ENCODE data around the gene CCL23.

CCL23 gene

GRCh38 chr17:35984140-35984539 lies 33.6 kb downstream of the CCL23 start:
- Histone ChIP-seq H3K27me3 (ENCODE audit: control insufficient read depth in 1 of 2, insufficient read depth in 2 of 2, low read length in 2 of 2) (peaks cover 0 to 4% of the 10 kb centered on the region in 2 donors), H3K4me3 (ENCODE audit: low read length in 2 of 2) (peak overlapping the region in 1 of 2 donors; percentile 22), H3K4me1 (ENCODE audit: control insufficient read depth, insufficient read depth, low read length) (no peaks in the 10 kb centered on the region), H3K27ac (ENCODE audit: low read length) (no peak overlapping the region), H3K9me3 (ENCODE audit: control insufficient read depth in 2 of 2, low read length in 2 of 2) (no peaks in the 10 kb centered on the region), H3K9ac (ENCODE audit: low read length in 2 of 2) (no peak overlapping the region), H3K36me3 (ENCODE audit: control insufficient read depth in 2 of 2, insufficient read depth in 2 of 2, low read length in 2 of 2) (no peaks in the 10 kb centered on the region)

GRCh38 chr17:35982409-35983191 lies 35.2 kb downstream of the CCL23 start:
- H3K27ac ChIP-seq (ENCODE audit: low read length) = no peak overlapping the region
- H3K9ac ChIP-seq (ENCODE audit: low read length in 2 of 2) = no peak overlapping the region
- no peaks in the 10 kb centered on the region for H3K4me1 ChIP-seq (ENCODE audit: control insufficient read depth, insufficient read depth, low read length)
- no peaks in the 10 kb centered on the region for H3K9me3 ChIP-seq (ENCODE audit: control insufficient read depth in 2 of 2, low read length in 2 of 2)
- no peaks in the 10 kb centered on the region for H3K36me3 ChIP-seq (ENCODE audit: control insufficient read depth in 2 of 2, insufficient read depth in 2 of 2, low read length in 2 of 2)
- H3K27me3 ChIP-seq (ENCODE audit: control insufficient read depth in 1 of 2, insufficient read depth in 2 of 2, low read length in 2 of 2) = peaks cover 0 to 6% of the 10 kb centered on the region in 2 donors
- no peak overlapping the region for H3K4me3 ChIP-seq (ENCODE audit: low read length in 2 of 2)

GRCh38 chr17:35981908-35982330 lies 35.9 kb downstream of the CCL23 start:
- Histone ChIP-seq H3K9me3 (ENCODE audit: control insufficient read depth in 2 of 2, low read length in 2 of 2) (no peaks in the 10 kb centered on the region), H3K9ac (ENCODE audit: low read length in 2 of 2) (no peak overlapping the region), H3K4me3 (ENCODE audit: low read length in 2 of 2) (no peak overlapping the region), H3K36me3 (ENCODE audit: control insufficient read depth in 2 of 2, insufficient read depth in 2 of 2, low read length in 2 of 2) (no peaks in the 10 kb centered on the region), H3K4me1 (ENCODE audit: control insufficient read depth, insufficient read depth, low read length) (no peaks in the 10 kb centered on the region), H3K27ac (ENCODE audit: low read length) (no peak overlapping the region), H3K27me3 (ENCODE audit: control insufficient read depth in 1 of 2, insufficient read depth in 2 of 2, low read length in 2 of 2) (peaks cover 0 to 6% of the 10 kb centered on the region in 2 donors)

- Histone ChIP-seq H3K4me3 (ENCODE audit: low read length in 2 of 2) (no peak within 1 kb of the TSS), H3K27me3 (ENCODE audit: control insufficient read depth in 1 of 2, insufficient read depth in 2 of 2, low read length in 2 of 2) (peaks cover 0 to 6% of the 10 kb centered on the region in 2 donors), H3K36me3 (ENCODE audit: control insufficient read depth in 2 of 2, insufficient read depth in 2 of 2, low read length in 2 of 2) (no peaks in the 10 kb centered on the region), H3K9ac (ENCODE audit: low read length in 2 of 2) (no peak within 1 kb of the TSS), H3K9me3 (ENCODE audit: control insufficient read depth in 2 of 2, low read length in 2 of 2) (no peaks in the 10 kb centered on the region), H3K27ac (ENCODE audit: low read length) (no peak within 1 kb of the TSS), H3K4me1 (ENCODE audit: control insufficient read depth, insufficient read depth, low read length) (no peaks in the 10 kb centered on the region)
Measured at GRCh38 chr17:35981246-35981645, 36.5 kb downstream of the CCL23 start, which contains the start of gene CCL16. TSS of gene CCL16 (minus strand) at chr17:35981497. CDS start at chr17:35981420, 77 bp downstream.

- no peaks in the 10 kb centered on the region for H3K36me3 ChIP-seq (ENCODE audit: control insufficient read depth in 2 of 2, insufficient read depth in 2 of 2, low read length in 2 of 2)
- no peak overlapping the region for H3K9ac ChIP-seq (ENCODE audit: low read length in 2 of 2)
- H3K9me3 ChIP-seq (ENCODE audit: control insufficient read depth in 2 of 2, low read length in 2 of 2) = no peaks in the 10 kb centered on the region
- H3K27me3 ChIP-seq (ENCODE audit: control insufficient read depth in 1 of 2, insufficient read depth in 2 of 2, low read length in 2 of 2) = peaks cover 0 to 5% of the 10 kb centered on the region in 2 donors
- H3K27ac ChIP-seq (ENCODE audit: low read length) = no peak overlapping the region
- no peak overlapping the region for H3K4me3 ChIP-seq (ENCODE audit: low read length in 2 of 2)
- no peaks in the 10 kb centered on the region for H3K4me1 ChIP-seq (ENCODE audit: control insufficient read depth, insufficient read depth, low read length)
Measured at GRCh38 chr17:35978346-35978745, 39.4 kb downstream of the CCL23 start.

GRCh38 chr17:35977509-35977908 lies 40.3 kb downstream of the CCL23 start:
- H3K4me3 ChIP-seq (ENCODE audit: low read length in 2 of 2) = no peak overlapping the region
- no peaks in the 10 kb centered on the region for H3K9me3 ChIP-seq (ENCODE audit: control insufficient read depth in 2 of 2, low read length in 2 of 2)
- no peak overlapping the region for H3K9ac ChIP-seq (ENCODE audit: low read length in 2 of 2)
- H3K4me1 ChIP-seq (ENCODE audit: control insufficient read depth, insufficient read depth, low read length) = no peaks in the 10 kb centered on the region
- no peak overlapping the region for H3K27ac ChIP-seq (ENCODE audit: low read length)
- peaks cover 0 to 6% of the 10 kb centered on the region in 2 donors for H3K27me3 ChIP-seq (ENCODE audit: control insufficient read depth in 1 of 2, insufficient read depth in 2 of 2, low read length in 2 of 2)
- no peaks in the 10 kb centered on the region for H3K36me3 ChIP-seq (ENCODE audit: control insufficient read depth in 2 of 2, insufficient read depth in 2 of 2, low read length in 2 of 2)

GRCh38 chr17:35973333-35974260 lies 44.2 kb downstream of the CCL23 start:
- Histone ChIP-seq H3K4me3 (ENCODE audit: low read length in 2 of 2) (no peak overlapping the region), H3K36me3 (ENCODE audit: control insufficient read depth in 2 of 2, insufficient read depth in 2 of 2, low read length in 2 of 2) (no peaks in the 10 kb centered on the region), H3K9me3 (ENCODE audit: control insufficient read depth in 2 of 2, low read length in 2 of 2) (no peaks in the 10 kb centered on the region), H3K9ac (ENCODE audit: low read length in 2 of 2) (no peak overlapping the region), H3K4me1 (ENCODE audit: control insufficient read depth, insufficient read depth, low read length) (no peaks in the 10 kb centered on the region), H3K27me3 (ENCODE audit: control insufficient read depth in 1 of 2, insufficient read depth in 2 of 2, low read length in 2 of 2) (peaks cover 0 to 6% of the 10 kb centered on the region in 2 donors), H3K27ac (ENCODE audit: low read length) (no peak overlapping the region)

- H3K9me3 ChIP-seq (ENCODE audit: control insufficient read depth in 2 of 2, low read length in 2 of 2) = no peaks in the 10 kb centered on the region
- H3K4me3 ChIP-seq (ENCODE audit: low read length in 2 of 2) = no peak overlapping the region
- H3K27ac ChIP-seq (ENCODE audit: low read length) = no peak overlapping the region
- H3K36me3 ChIP-seq (ENCODE audit: control insufficient read depth in 2 of 2, insufficient read depth in 2 of 2, low read length in 2 of 2) = no peaks in the 10 kb centered on the region
- no peaks in the 10 kb centered on the region for H3K4me1 ChIP-seq (ENCODE audit: control insufficient read depth, insufficient read depth, low read length)
- peaks cover 0 to 5% of the 10 kb centered on the region in 2 donors for H3K27me3 ChIP-seq (ENCODE audit: control insufficient read depth in 1 of 2, insufficient read depth in 2 of 2, low read length in 2 of 2)
- no peak overlapping the region for H3K9ac ChIP-seq (ENCODE audit: low read length in 2 of 2)
Measured at GRCh38 chr17:35972945-35973332, 44.8 kb downstream of the CCL23 start.

GRCh38 chr17:35972535-35972934 lies 45.2 kb downstream of the CCL23 start:
- no peak overlapping the region for H3K9ac ChIP-seq (ENCODE audit: low read length in 2 of 2)
- no peaks in the 10 kb centered on the region for H3K4me1 ChIP-seq (ENCODE audit: control insufficient read depth, insufficient read depth, low read length)
- no peaks in the 10 kb centered on the region for H3K36me3 ChIP-seq (ENCODE audit: control insufficient read depth in 2 of 2, insufficient read depth in 2 of 2, low read length in 2 of 2)
- H3K4me3 ChIP-seq (ENCODE audit: low read length in 2 of 2) = no peak overlapping the region
- no peak overlapping the region for H3K27ac ChIP-seq (ENCODE audit: low read length)
- H3K9me3 ChIP-seq (ENCODE audit: control insufficient read depth in 2 of 2, low read length in 2 of 2) = no peaks in the 10 kb centered on the region
- H3K27me3 ChIP-seq (ENCODE audit: control insufficient read depth in 1 of 2, insufficient read depth in 2 of 2, low read length in 2 of 2) = peaks cover 0 to 4% of the 10 kb centered on the region in 2 donors

GRCh38 chr17:35972066-35972465 lies 45.7 kb downstream of the CCL23 start:
- Histone ChIP-seq H3K4me1 (ENCODE audit: control insufficient read depth, insufficient read depth, low read length) (no peaks in the 10 kb centered on the region), H3K9me3 (ENCODE audit: control insufficient read depth in 2 of 2, low read length in 2 of 2) (no peaks in the 10 kb centered on the region), H3K27ac (ENCODE audit: low read length) (no peak overlapping the region), H3K9ac (ENCODE audit: low read length in 2 of 2) (no peak overlapping the region), H3K27me3 (ENCODE audit: control insufficient read depth in 1 of 2, insufficient read depth in 2 of 2, low read length in 2 of 2) (peaks cover 0 to 4% of the 10 kb centered on the region in 2 donors), H3K4me3 (ENCODE audit: low read length in 2 of 2) (no peak overlapping the region), H3K36me3 (ENCODE audit: control insufficient read depth in 2 of 2, insufficient read depth in 2 of 2, low read length in 2 of 2) (no peaks in the 10 kb centered on the region)

Data from stomach smooth muscle (tissue), 2 donors.